ENCODE measurements around the gene ALG11.

GRCh38 chr13:52070929-52071523 is 58.8 kb downstream of the ALG11 start:
- no peak for TF ChIP-seq PKNOX1 (IDR thresholded peaks at IDR 0.05)
- TF ChIP-seq ELF4 (IDR thresholded peaks at IDR 0.05) = no peak
- no peak for TF ChIP-seq SP1 (IDR thresholded peaks at IDR 0.05)
- no peak for TF ChIP-seq L3MBTL2 (conservative IDR thresholded peaks at IDR 0.05)
- TF ChIP-seq FOXM1 (IDR thresholded peaks at IDR 0.05; ENCODE audit: borderline replicate concordance) = no peak
- TF ChIP-seq ZNF384 (IDR thresholded peaks at IDR 0.05) = no peak
- no peak for TF ChIP-seq SUZ12 (IDR thresholded peaks at IDR 0.05)
- no peak for TF ChIP-seq CTBP1 (IDR thresholded peaks at IDR 0.05; ENCODE audit: borderline replicate concordance)
- no peak for TF ChIP-seq TARDBP (IDR thresholded peaks at IDR 0.05)
- TF ChIP-seq NFRKB (IDR thresholded peaks at IDR 0.05) = no peak
- TF ChIP-seq BHLHE40 (IDR thresholded peaks at IDR 0.05; ENCODE audit: borderline replicate concordance) = no peak
- TF ChIP-seq ARNT (IDR thresholded peaks at IDR 0.05) = no peak
- TF ChIP-seq FOXK2 (IDR thresholded peaks at IDR 0.05) = no peak

Data from HEK293T (cell line).